ENCODE data around the gene KRTAP19-6. TPM values are rescaled to one million over a fixed set of nuclear protein-coding genes. Genes with fewer than 3 reads are reported as not detected.

The KRTAP19-6 gene
- total RNA-seq (not detected), polyA plus RNA-seq (ENCODE audit: insufficient read length in 2 of 2) (not detected)
- long read RNA-seq, donor 1 = 0 reads
- long read RNA-seq, donor 2 = 0 reads
- long read RNA-seq, donor 3 = 0 reads
- long read RNA-seq, donor 4 = 0 reads

- H3K27ac ChIP-seq (ENCODE audit: low read depth, low read length) = no peak within 1 kb of the TSS
- H3K4me1 ChIP-seq (ENCODE audit: control insufficient read depth, insufficient read depth, low read length) = no peaks in the 10 kb centered on the region
- WGBS (ENCODE audit: insufficient coverage) = no CpG with 5 or more reads among the region's 1 CpG
- H3K4me3 ChIP-seq (ENCODE audit: low read depth, low read length) = no peak within 1 kb of the TSS
- no peak for DNase-seq (ENCODE audit: low read depth in 4 of 6, low spot score in 6 of 6)
- no peaks in the 10 kb centered on the region for H3K27me3 ChIP-seq (ENCODE audit: control insufficient read depth, insufficient read depth, low read length)
- no peaks in the 10 kb centered on the region for H3K36me3 ChIP-seq (ENCODE audit: control insufficient read depth, insufficient read depth, low read length)
- no peaks in the 10 kb centered on the region for H3K9me3 ChIP-seq (ENCODE audit: control insufficient read depth, insufficient read depth, low read length)
Observed at GRCh38 chr21:30541764-30542163, at the start of gene KRTAP19-6. Gene KRTAP19-6, minus strand, starts transcription at chr21:30541864. Its CDS starts 31 bp downstream, at chr21:30541833.

GRCh38 chr21:30590297-30590696 is 48.6 kb upstream of the KRTAP19-6 start, which contains the start of gene KRTAP22-2:
Gene KRTAP22-2, minus strand, starts transcription at chr21:30590397.
- no peaks in the 10 kb centered on the region for H3K4me1 ChIP-seq (ENCODE audit: control insufficient read depth, insufficient read depth, low read length)
- no peaks in the 10 kb centered on the region for H3K27me3 ChIP-seq (ENCODE audit: control insufficient read depth, insufficient read depth, low read length)
- H3K9me3 ChIP-seq (ENCODE audit: control insufficient read depth, insufficient read depth, low read length) = no peaks in the 10 kb centered on the region
- DNase-seq (ENCODE audit: low read depth in 4 of 6, low spot score in 6 of 6) = no peak
- no peak within 1 kb of the TSS for H3K27ac ChIP-seq (ENCODE audit: low read depth, low read length)
- no peaks in the 10 kb centered on the region for H3K36me3 ChIP-seq (ENCODE audit: control insufficient read depth, insufficient read depth, low read length)
- no peak within 1 kb of the TSS for H3K4me3 ChIP-seq (ENCODE audit: low read depth, low read length)

GRCh38 chr21:30582870-30583269 is 41.2 kb upstream of the KRTAP19-6 start:
- no peaks in the 10 kb centered on the region for H3K36me3 ChIP-seq (ENCODE audit: control insufficient read depth, insufficient read depth, low read length)
- no peaks in the 10 kb centered on the region for H3K4me1 ChIP-seq (ENCODE audit: control insufficient read depth, insufficient read depth, low read length)
- no peak overlapping the region for H3K4me3 ChIP-seq (ENCODE audit: low read depth, low read length)
- no peaks in the 10 kb centered on the region for H3K27me3 ChIP-seq (ENCODE audit: control insufficient read depth, insufficient read depth, low read length)
- DNase-seq (ENCODE audit: low read depth in 4 of 6, low spot score in 6 of 6) = peak in 2 of 6 donors; percentile 23 to 27
- no CpG with 5 or more reads among the region's 1 CpG for WGBS (ENCODE audit: insufficient coverage)
- H3K27ac ChIP-seq (ENCODE audit: low read depth, low read length) = no peak overlapping the region
- no peaks in the 10 kb centered on the region for H3K9me3 ChIP-seq (ENCODE audit: control insufficient read depth, insufficient read depth, low read length)

- Histone ChIP-seq H3K36me3 (ENCODE audit: control insufficient read depth, insufficient read depth, low read length) (no peaks in the 10 kb centered on the region), H3K4me3 (ENCODE audit: low read depth, low read length) (no peak overlapping the region), H3K9me3 (ENCODE audit: control insufficient read depth, insufficient read depth, low read length) (no peaks in the 10 kb centered on the region), H3K27ac (ENCODE audit: low read depth, low read length) (no peak overlapping the region), H3K4me1 (ENCODE audit: control insufficient read depth, insufficient read depth, low read length) (no peaks in the 10 kb centered on the region), H3K27me3 (ENCODE audit: control insufficient read depth, insufficient read depth, low read length) (no peaks in the 10 kb centered on the region)
- peak in 1 of 6 donors; percentile 73 for DNase-seq (ENCODE audit: low read depth in 4 of 6, low spot score in 6 of 6)
- 25% methylated on average over 1 of the region's 3 CpGs for WGBS (ENCODE audit: insufficient coverage)
Observed at GRCh38 chr21:30580132-30580531, 38.5 kb upstream of the KRTAP19-6 start.

- Histone ChIP-seq H3K27me3 (ENCODE audit: control insufficient read depth, insufficient read depth, low read length) (no peaks in the 10 kb centered on the region), H3K27ac (ENCODE audit: low read depth, low read length) (no peak overlapping the region), H3K36me3 (ENCODE audit: control insufficient read depth, insufficient read depth, low read length) (no peaks in the 10 kb centered on the region), H3K9me3 (ENCODE audit: control insufficient read depth, insufficient read depth, low read length) (no peaks in the 10 kb centered on the region), H3K4me1 (ENCODE audit: control insufficient read depth, insufficient read depth, low read length) (no peaks in the 10 kb centered on the region), H3K4me3 (ENCODE audit: low read depth, low read length) (no peak overlapping the region)
- peak in 4 of 6 donors; percentile 5 to 89 (median 11) for DNase-seq (ENCODE audit: low read depth in 4 of 6, low spot score in 6 of 6)
- 25% methylated on average over 1 of the region's 1 CpG for WGBS (ENCODE audit: insufficient coverage)
Observed at GRCh38 chr21:30579346-30579745, 37.7 kb upstream of the KRTAP19-6 start.

- no peak for DNase-seq (ENCODE audit: low read depth in 4 of 6, low spot score in 6 of 6)
- H3K27me3 ChIP-seq (ENCODE audit: control insufficient read depth, insufficient read depth, low read length) = no peaks in the 10 kb centered on the region
- no peaks in the 10 kb centered on the region for H3K4me1 ChIP-seq (ENCODE audit: control insufficient read depth, insufficient read depth, low read length)
- H3K27ac ChIP-seq (ENCODE audit: low read depth, low read length) = no peak overlapping the region
- no peak overlapping the region for H3K4me3 ChIP-seq (ENCODE audit: low read depth, low read length)
- no peaks in the 10 kb centered on the region for H3K36me3 ChIP-seq (ENCODE audit: control insufficient read depth, insufficient read depth, low read length)
- H3K9me3 ChIP-seq (ENCODE audit: control insufficient read depth, insufficient read depth, low read length) = no peaks in the 10 kb centered on the region
Observed at GRCh38 chr21:30577766-30578165, 36.1 kb upstream of the KRTAP19-6 start.

- no peak for DNase-seq (ENCODE audit: low read depth in 4 of 6, low spot score in 6 of 6)
Observed at GRCh38 chr21:30567617-30568016, 26.0 kb upstream of the KRTAP19-6 start.

GRCh38 chr21:30563630-30564029 is 22.0 kb upstream of the KRTAP19-6 start:
- no peaks in the 10 kb centered on the region for H3K27me3 ChIP-seq (ENCODE audit: control insufficient read depth, insufficient read depth, low read length)
- no peak overlapping the region for H3K27ac ChIP-seq (ENCODE audit: low read depth, low read length)
- H3K4me1 ChIP-seq (ENCODE audit: control insufficient read depth, insufficient read depth, low read length) = no peaks in the 10 kb centered on the region
- no peaks in the 10 kb centered on the region for H3K9me3 ChIP-seq (ENCODE audit: control insufficient read depth, insufficient read depth, low read length)
- DNase-seq (ENCODE audit: low read depth in 4 of 6, low spot score in 6 of 6) = no peak
- no peak overlapping the region for H3K4me3 ChIP-seq (ENCODE audit: low read depth, low read length)
- no peaks in the 10 kb centered on the region for H3K36me3 ChIP-seq (ENCODE audit: control insufficient read depth, insufficient read depth, low read length)
- no CpG with 5 or more reads among the region's 2 CpGs for WGBS (ENCODE audit: insufficient coverage)

More at GRCh38 chr21:30567617-30568016, 26.0 kb upstream of the KRTAP19-6 start:
- Histone ChIP-seq H3K4me1 (ENCODE audit: control insufficient read depth, insufficient read depth, low read length) (no peaks in the 10 kb centered on the region), H3K4me3 (ENCODE audit: low read depth, low read length) (no peak overlapping the region), H3K9me3 (ENCODE audit: control insufficient read depth, insufficient read depth, low read length) (no peaks in the 10 kb centered on the region), H3K27ac (ENCODE audit: low read depth, low read length) (no peak overlapping the region), H3K27me3 (ENCODE audit: control insufficient read depth, insufficient read depth, low read length) (no peaks in the 10 kb centered on the region), H3K36me3 (ENCODE audit: control insufficient read depth, insufficient read depth, low read length) (no peaks in the 10 kb centered on the region)

- H3K36me3 ChIP-seq (ENCODE audit: control insufficient read depth, insufficient read depth, low read length) = no peaks in the 10 kb centered on the region
- no peaks in the 10 kb centered on the region for H3K27me3 ChIP-seq (ENCODE audit: control insufficient read depth, insufficient read depth, low read length)
- no peak overlapping the region for H3K27ac ChIP-seq (ENCODE audit: low read depth, low read length)
- H3K4me3 ChIP-seq (ENCODE audit: low read depth, low read length) = no peak overlapping the region
- no peaks in the 10 kb centered on the region for H3K9me3 ChIP-seq (ENCODE audit: control insufficient read depth, insufficient read depth, low read length)
- 75% methylated on average over 6 of the region's 6 CpGs for WGBS (ENCODE audit: insufficient coverage)
- no peaks in the 10 kb centered on the region for H3K4me1 ChIP-seq (ENCODE audit: control insufficient read depth, insufficient read depth, low read length)
- no peak for DNase-seq (ENCODE audit: low read depth in 4 of 6, low spot score in 6 of 6)
Observed at GRCh38 chr21:30563072-30563471, 21.4 kb upstream of the KRTAP19-6 start.

GRCh38 chr21:30561957-30562356 is 20.3 kb upstream of the KRTAP19-6 start:
- DNase-seq (ENCODE audit: low read depth in 4 of 6, low spot score in 6 of 6) = no peak
- WGBS (ENCODE audit: insufficient coverage) = 80% methylated on average over 1 of the region's 2 CpGs
- Histone ChIP-seq H3K36me3 (ENCODE audit: control insufficient read depth, insufficient read depth, low read length) (no peaks in the 10 kb centered on the region), H3K27me3 (ENCODE audit: control insufficient read depth, insufficient read depth, low read length) (no peaks in the 10 kb centered on the region), H3K4me3 (ENCODE audit: low read depth, low read length) (no peak overlapping the region), H3K4me1 (ENCODE audit: control insufficient read depth, insufficient read depth, low read length) (no peaks in the 10 kb centered on the region), H3K9me3 (ENCODE audit: control insufficient read depth, insufficient read depth, low read length) (no peaks in the 10 kb centered on the region), H3K27ac (ENCODE audit: low read depth, low read length) (no peak overlapping the region)
